Psoas muscle (tissue), 8 donors: ENCODE data around the gene POLR3A. TPM values are rescaled to one million over a fixed set of nuclear protein-coding genes. Genes with fewer than 3 reads are reported as not detected.
A peak's percentile ranks its signal among the peaks of the same experiment; 100 is the strongest.
"Not testable (repeated sequence)": the region's sequence is repeated elsewhere in the genome, so short reads cannot be mapped to it uniquely, and the experiment has no call there.

Experiments used
- ATAC-seq, 4 donors: fragments of 200-7000 bp; cut with Tn5 transposase; one replicate each; pipeline ENCODE4 v1.9.1; 2020; ENCODE audit warnings: moderate library complexity in 3 of 4, mild to moderate bottlenecking in 2 of 4
- DNase-seq, 2 donors: peaks; one replicate each; pipeline ENCODE4 v3.0.0-alpha.2; 2020
- H3K27ac ChIP-seq: fragments of 200-600 bp; one replicate; pipeline ENCODE4 v1.8.0; 2022
- H3K27me3 ChIP-seq, 3 donors: fragments of 200-600 bp in 1 of 3; one replicate each; pipeline versions ENCODE4 v1.6.1 to v1.8.0; 2013 to 2022; ENCODE audit warnings: low read length in 2 of 3, mild to moderate bottlenecking in 2 of 3, moderate library complexity in 1 of 3; ENCODE audit not compliant: insufficient read depth in 3 of 3
- H3K36me3 ChIP-seq, 2 donors: fragments of 200-600 bp in 1 of 2; one replicate each; pipeline versions ENCODE4 v1.6.1 to v1.8.0; 2013 to 2022; ENCODE audit warnings: low read depth in 1 of 2, mild to moderate bottlenecking in 1 of 2, moderate library complexity in 1 of 2; ENCODE audit not compliant: insufficient read depth in 1 of 2
- H3K4me1 ChIP-seq: fragments of 200-600 bp; one replicate; pipeline ENCODE4 v1.8.0; 2022
- H3K4me3 ChIP-seq: fragments of 200-600 bp; one replicate; pipeline ENCODE4 v1.8.0; 2022; ENCODE audit warnings: mild to moderate bottlenecking
- H3K9me3 ChIP-seq: fragments of 200-600 bp; one replicate; pipeline ENCODE4 v1.8.0; 2022
- CTCF ChIP-seq: fragments of 200-600 bp; IDR thresholded peaks from one replicate; pipeline ENCODE4 v1.8.0; 2022; ENCODE audit warnings: antibody characterized with exemption
- WGBS, 3 donors: extraction: QIAGEN DNeasy Blood & Tissue Kit; methylation state at CpG; one replicate each; pipeline versions ENCODE4 v1.1.6 to v1.1.7; 2013; 5-methylcytosine and 5-hydroxymethylcytosine counted together
- intact Hi-C, 2 donors: fragments of 100-400 bp; cut with DNase I; formaldehyde crosslinking; loops; one replicate each; pipeline versions ENCODE4 v1.11.0 to v1.14.2; 2022
- long read RNA-seq, 2 donors: library from polyadenylated mRNA; unstranded; transcript quantifications; one replicate each; pipeline ENCODE4 v2.0.0, GENCODE V29; 2021
- polyA plus RNA-seq, 3 donors: library from polyadenylated mRNA; stranded (reverse); fragments of 200-250 nt; gene quantifications; one replicate each; pipeline ENCODE4 v1.2.3, GENCODE V29; 2013
- total RNA-seq, 4 donors: library from RNA; stranded (reverse); fragmentation: NEBNext Ultra II Directional in 2 of 4; extraction: Animal tissue kit (Norgen Biotek cat#: 25700) in 2 of 4; gene quantifications; one replicate each; pipeline versions ENCODE4 v1.2.1 to v1.2.4, GENCODE V29; 2021 to 2023
- donor health status: healthy with polysubstance abuse.
- donor health status: DM: no; HTN: no; CAD: no; lungs with moderate emphysema.
- donor health status: Bipolar disorder and iron deficiency.
- donor health status: healthy.
- donor health status: DM: yes; HTN: yes; CAD: no.
- donor health status: DM: no; HTN: no; CAD: no.
- donor health status: DM: no; HTN: no; CAD: no.
- donor health status: DM: yes; HTN: yes; CAD: no.

Gene POLR3A
- 10 to 100 TPM; 11.8 to 16.5 (median 14.1) TPM for total RNA-seq
- polyA plus RNA-seq, result 10 to 100 TPM in 1 of 3 donors, 1 to 10 TPM in 2; 5.2 to 14.2 (median 8.9) TPM
- long read RNA-seq, donor 1, partial matches to known transcripts, result 8 of 9 reads
- long read RNA-seq, donor 1, other reads (novel, unspliced or antisense), result 1 of 9 reads
- long read RNA-seq, donor 2, full-length matches to known transcripts, result 1 of 22 reads
- long read RNA-seq, donor 2, partial matches to known transcripts, result 18 of 22 reads
- long read RNA-seq, donor 2, other reads (novel, unspliced or antisense), result 3 of 22 reads

- intact Hi-C loops, result no loop called here
- no peaks in the 10 kb centered on the region for H3K27me3 ChIP-seq
- peak within 1 kb of the TSS; percentile 99 for H3K4me3 ChIP-seq
- peaks cover 5 to 28% of the 10 kb centered on the region in 2 donors for H3K36me3 ChIP-seq
- 1% methylated on average over 30 to 35 of the region's 35 CpGs for WGBS, 3 donors
- DNase-seq (peak; percentile 98 to 99), ATAC-seq (peak; percentile 75 to 84 (median 81))
- no peaks in the 10 kb centered on the region for H3K9me3 ChIP-seq
- peak; percentile 67 for TF ChIP-seq CTCF
- H3K27ac ChIP-seq, result peak within 1 kb of the TSS; percentile 83
- H3K4me1 ChIP-seq, result peaks cover 14% of the 10 kb centered on the region
These were observed at the start of gene POLR3A for GRCh38 chr10:78029269-78030226. TSS of gene POLR3A (minus strand) at chr10:78029515. CDS start at chr10:78029407, 108 bp downstream.

GRCh38 chr10:78078539-78079330, 49.4 kb upstream of the POLR3A start:
- ATAC-seq (no peak), DNase-seq (no peak)
- intact Hi-C loops, result no loop called here
- Histone ChIP-seq H3K4me3 (no peak overlapping the region), H3K4me1 (no peaks in the 10 kb centered on the region), H3K9me3 (no peaks in the 10 kb centered on the region), H3K27me3 (no peaks in the 10 kb centered on the region), H3K36me3 (no peaks in the 10 kb centered on the region), H3K27ac (no peak overlapping the region)
- TF ChIP-seq CTCF, result no peak
- 81 to 84% (median 84%) methylated on average over 4 of the region's 4 CpGs for WGBS, 3 donors

- H3K27ac ChIP-seq, ATAC-seq, H3K4me1 ChIP-seq, H3K36me3 ChIP-seq, intact Hi-C loops, DNase-seq, H3K4me3 ChIP-seq, H3K9me3 ChIP-seq, H3K27me3 ChIP-seq: not testable (repeated sequence)
- WGBS, 3 donors, result 89 to 96% (median 96%) methylated on average over 9 to 22 of the region's 29 CpGs
These were observed 46.5 kb upstream of the POLR3A start for GRCh38 chr10:78075806-78076205.

DNA sequence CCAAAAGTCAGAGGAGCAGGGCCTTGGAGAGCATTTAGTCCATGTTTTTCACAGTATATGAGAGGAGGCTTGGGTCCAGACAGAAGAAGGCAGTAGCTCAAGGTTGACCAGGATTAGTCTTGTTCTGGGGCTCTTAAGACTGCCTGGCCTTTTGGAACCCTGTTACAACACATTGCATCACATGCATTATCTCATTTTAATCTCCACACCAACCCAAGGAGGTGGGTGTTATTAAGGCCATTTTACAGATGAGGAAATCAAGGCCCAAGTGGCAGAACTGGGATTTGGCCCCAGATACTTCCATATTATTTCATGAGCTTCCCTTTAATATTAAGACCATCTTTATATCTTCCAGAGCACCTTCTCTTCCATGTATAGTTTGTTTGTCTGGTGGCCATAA, 43.2 kb upstream of the POLR3A start:
- ATAC-seq (no peak), DNase-seq (no peak)
- Histone ChIP-seq H3K9me3 (no peaks in the 10 kb centered on the region), H3K36me3 (no peaks in the 10 kb centered on the region), H3K27me3 (no peaks in the 10 kb centered on the region), H3K27ac (no peak overlapping the region), H3K4me3 (no peak overlapping the region), H3K4me1 (no peaks in the 10 kb centered on the region)
- TF ChIP-seq CTCF, result no peak
- intact Hi-C loops, result no loop called here

- intact Hi-C loops, result no loop called here
- ATAC-seq (no peak), DNase-seq (no peak)
- TF ChIP-seq CTCF, result no peak
- no peaks in the 10 kb centered on the region for H3K9me3 ChIP-seq
- H3K4me1 ChIP-seq, result no peaks in the 10 kb centered on the region
- no peak overlapping the region for H3K27ac ChIP-seq
- 83 to 90% (median 87%) methylated on average over 4 of the region's 4 CpGs for WGBS, 3 donors
- H3K27me3 ChIP-seq, result no peaks in the 10 kb centered on the region
- no peaks in the 10 kb centered on the region for H3K36me3 ChIP-seq
- no peak overlapping the region for H3K4me3 ChIP-seq
These were observed 42.5 kb upstream of the POLR3A start for GRCh38 chr10:78071857-78072179.
